ENCODE data around the gene CYB561D2. TPM values are rescaled to one million over a fixed set of nuclear protein-coding genes. Genes with fewer than 3 reads are reported as not detected.

Gene CYB561D2
- total RNA-seq, 1 donor: 10.8 TPM

DNA sequence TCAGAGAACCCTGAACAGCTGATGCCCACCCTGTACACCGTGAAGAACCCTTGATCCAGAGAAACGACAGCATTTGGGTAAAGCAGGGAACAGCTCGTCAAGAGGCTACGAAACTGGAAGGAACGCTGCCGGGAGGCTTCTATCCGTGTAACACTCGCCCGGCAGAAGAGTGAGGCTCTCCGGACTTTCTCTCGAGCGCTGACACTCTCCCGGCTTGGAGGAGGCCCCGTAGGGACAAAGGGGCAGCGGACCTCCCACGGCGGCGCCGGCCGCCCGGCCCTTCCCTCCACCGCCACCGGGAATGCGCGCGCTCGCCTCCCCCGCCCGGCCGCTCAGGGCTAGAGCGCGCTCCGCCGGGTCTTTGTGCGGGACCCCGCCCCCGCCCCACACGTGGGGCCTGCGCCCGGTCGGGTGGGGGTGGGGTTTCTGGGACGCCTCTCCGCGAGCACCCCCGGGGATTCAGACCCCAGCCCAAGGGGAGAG, 29.8 kb upstream of the CYB561D2 start:
- H3K4me1 ChIP-seq (ENCODE audit: insufficient read depth, low read length): peaks cover 87% of the 10 kb centered on the region
- H3K4me3 ChIP-seq (ENCODE audit: low read length): peak overlapping the region; percentile 73
- no peaks in the 10 kb centered on the region for H3K9me3 ChIP-seq (ENCODE audit: low read depth, low read length)
- H3K27me3 ChIP-seq (ENCODE audit: insufficient read depth, low read length): no peaks in the 10 kb centered on the region

DNA sequence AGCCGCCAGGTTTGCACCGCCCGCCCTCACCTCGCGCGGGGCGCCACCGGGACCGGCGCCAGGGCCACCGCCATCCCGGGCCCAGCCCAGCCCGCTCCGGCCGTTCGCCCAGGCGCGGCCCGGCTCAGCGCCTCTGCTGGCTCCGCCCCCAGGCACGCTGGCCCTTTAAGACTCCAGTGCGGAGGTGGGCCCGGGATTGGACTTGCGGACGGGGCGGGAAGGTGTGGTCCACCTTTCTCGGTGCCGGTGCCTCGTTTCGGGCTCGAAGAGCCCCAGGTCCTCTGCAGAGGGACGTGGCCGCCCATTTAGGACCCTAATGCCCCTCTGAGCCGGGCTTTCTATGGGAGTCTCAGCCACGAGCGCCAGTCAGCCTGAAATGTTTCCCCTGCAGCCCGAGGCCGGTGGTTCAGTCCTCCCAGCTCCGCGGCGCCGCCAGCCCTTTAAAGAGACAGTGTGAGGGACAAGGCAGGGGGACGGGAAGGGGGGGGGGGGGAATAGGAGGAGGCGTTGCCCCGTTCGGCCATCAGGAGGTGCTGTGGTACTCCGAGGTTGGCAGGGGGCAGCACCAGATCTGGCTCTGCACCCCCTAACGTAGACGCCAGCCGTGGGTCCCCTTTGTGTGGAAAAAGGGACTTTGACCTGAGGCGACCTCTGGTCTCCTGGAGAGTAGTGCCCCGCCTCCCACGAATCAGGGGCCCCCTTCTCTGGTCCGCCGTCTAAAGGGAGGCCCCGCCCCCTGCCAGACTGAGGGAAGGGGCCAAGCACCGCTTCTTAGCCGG, 29.1 kb upstream of the CYB561D2 start:
- Histone ChIP-seq H3K4me3 (ENCODE audit: low read length) (peak overlapping the region; percentile 73), H3K27me3 (ENCODE audit: insufficient read depth, low read length) (no peaks in the 10 kb centered on the region), H3K9me3 (ENCODE audit: low read depth, low read length) (no peaks in the 10 kb centered on the region), H3K4me1 (ENCODE audit: insufficient read depth, low read length) (peaks cover 91% of the 10 kb centered on the region)

DNA sequence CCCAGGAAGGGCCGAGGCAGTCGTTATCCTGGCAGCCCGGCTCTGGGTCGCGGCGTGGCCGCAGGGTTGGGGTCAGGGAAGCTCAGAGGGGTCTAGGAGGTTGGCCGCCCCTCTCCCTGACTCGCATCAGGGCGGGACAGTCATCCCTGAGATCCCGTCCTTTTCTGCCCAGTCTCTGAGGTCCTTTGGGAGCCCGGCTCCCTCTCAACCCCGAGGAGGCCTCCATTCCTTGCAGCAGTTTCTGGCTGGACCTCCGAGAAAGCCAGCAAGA, 28.6 kb upstream of the CYB561D2 start:
- Histone ChIP-seq H3K4me3 (ENCODE audit: low read length) (peak overlapping the region; percentile 73), H3K27me3 (ENCODE audit: insufficient read depth, low read length) (no peaks in the 10 kb centered on the region), H3K4me1 (ENCODE audit: insufficient read depth, low read length) (peaks cover 91% of the 10 kb centered on the region), H3K9me3 (ENCODE audit: low read depth, low read length) (no peaks in the 10 kb centered on the region)

DNA sequence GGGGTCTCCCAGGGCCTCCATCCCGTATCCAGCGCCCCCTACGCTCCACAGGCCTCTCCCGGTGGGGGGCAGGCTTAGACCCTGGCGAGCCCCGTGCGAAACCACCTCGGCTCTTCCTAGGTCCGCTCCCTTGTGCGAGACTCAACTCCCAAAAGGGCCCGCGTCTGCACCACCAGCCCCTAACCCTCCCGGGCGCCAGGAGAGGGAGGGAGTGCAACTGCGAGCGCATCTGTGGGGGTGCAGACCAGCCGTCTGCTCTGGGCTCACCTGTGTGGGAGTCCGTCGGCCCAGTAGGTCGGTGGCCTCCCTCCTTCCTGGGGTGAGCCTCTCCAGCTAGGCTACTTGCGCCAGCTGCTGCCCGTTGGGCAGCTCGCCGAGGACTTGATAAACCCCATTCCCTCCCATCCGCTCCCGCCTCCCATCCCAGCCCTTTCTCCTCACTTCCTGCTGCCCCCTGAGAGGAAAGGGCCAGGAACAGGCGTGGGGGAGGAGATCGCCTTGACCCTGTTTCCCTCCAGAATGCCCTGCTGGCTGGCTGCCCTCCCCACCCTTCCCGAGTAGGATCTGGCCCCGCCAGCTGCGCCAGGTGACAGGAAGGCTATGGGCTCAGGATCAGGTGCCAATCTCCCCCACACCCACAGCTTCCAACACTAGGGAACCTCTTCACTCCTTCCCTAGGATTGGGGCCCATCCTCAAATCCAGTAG, 28.1 kb upstream of the CYB561D2 start, which contains the start of gene HYAL2:
Gene HYAL2 (minus strand): TSS at position 360 of the 706 bp plus-strand sequence. CDS start 2,256 bp downstream, outside the sequence.
- no peaks in the 10 kb centered on the region for H3K27me3 ChIP-seq (ENCODE audit: insufficient read depth, low read length)
- peaks cover 91% of the 10 kb centered on the region for H3K4me1 ChIP-seq (ENCODE audit: insufficient read depth, low read length)
- no peaks in the 10 kb centered on the region for H3K9me3 ChIP-seq (ENCODE audit: low read depth, low read length)
- H3K4me3 ChIP-seq (ENCODE audit: low read length): peak within 1 kb of the TSS; percentile 73

DNA sequence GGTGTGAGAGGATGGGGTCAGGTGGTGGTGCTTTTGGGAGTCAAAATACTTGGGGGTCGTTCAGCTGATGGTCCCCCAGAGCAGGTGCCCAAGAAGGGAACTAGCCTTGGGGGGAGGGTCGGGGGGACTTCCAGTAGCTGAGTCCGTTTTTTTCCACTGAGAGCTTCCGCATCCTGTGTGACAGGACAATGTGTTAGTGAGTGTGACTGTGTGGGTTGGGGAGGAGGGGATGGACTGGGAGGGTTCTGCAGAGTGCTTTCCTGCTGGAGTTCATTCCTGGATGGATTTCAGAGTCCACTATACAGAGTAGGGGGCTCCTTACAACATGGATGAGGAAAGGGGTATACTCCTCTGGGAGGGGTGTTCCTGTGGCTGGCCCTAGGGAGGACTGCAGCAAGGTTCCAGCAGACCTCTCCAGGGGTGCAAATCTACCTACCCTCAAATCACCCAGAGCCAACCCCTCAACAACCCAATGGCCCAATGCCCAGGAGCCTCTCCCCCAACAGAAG, 27.5 kb upstream of the CYB561D2 start:
- peaks cover 90% of the 10 kb centered on the region for H3K4me1 ChIP-seq (ENCODE audit: insufficient read depth, low read length)

DNA sequence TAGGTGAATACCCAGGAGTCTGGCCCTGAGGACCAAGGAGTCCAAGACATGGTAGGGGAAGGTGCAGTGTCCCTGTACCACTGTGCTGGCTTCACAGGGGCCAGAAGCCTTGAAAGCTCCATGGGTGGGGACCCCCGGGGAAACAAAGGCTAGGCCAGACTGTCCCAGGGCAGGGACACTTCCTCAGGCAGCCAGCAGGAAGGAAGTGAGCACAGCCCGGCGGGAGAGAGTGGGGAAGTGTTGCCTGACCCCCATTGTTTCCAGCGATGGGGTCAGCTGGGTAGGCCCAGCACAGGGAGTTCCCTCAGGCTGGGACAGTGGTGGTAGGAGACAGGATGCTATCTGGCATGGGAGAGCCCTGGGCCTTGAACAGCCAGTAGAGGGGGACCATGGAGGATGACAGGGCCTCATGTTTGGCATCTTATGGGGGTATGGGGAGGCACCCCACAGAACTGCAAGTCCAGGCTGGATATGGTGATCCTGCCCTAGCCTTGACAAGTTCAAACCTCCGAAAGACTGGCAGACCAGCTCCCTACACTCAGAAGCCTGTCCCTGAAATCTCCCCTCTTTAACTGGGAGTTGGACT, 27.0 kb upstream of the CYB561D2 start:
- H3K9me3 ChIP-seq (ENCODE audit: low read depth, low read length): no peaks in the 10 kb centered on the region
- H3K4me3 ChIP-seq (ENCODE audit: low read length): no peak overlapping the region
- no peaks in the 10 kb centered on the region for H3K27me3 ChIP-seq (ENCODE audit: insufficient read depth, low read length)
- H3K4me1 ChIP-seq (ENCODE audit: insufficient read depth, low read length): peaks cover 90% of the 10 kb centered on the region

More for the DNA sequence above, 27.5 kb upstream of the CYB561D2 start:
- no peaks in the 10 kb centered on the region for H3K27me3 ChIP-seq (ENCODE audit: insufficient read depth, low read length)
- H3K4me3 ChIP-seq (ENCODE audit: low read length): no peak overlapping the region
- no peaks in the 10 kb centered on the region for H3K9me3 ChIP-seq (ENCODE audit: low read depth, low read length)

DNA sequence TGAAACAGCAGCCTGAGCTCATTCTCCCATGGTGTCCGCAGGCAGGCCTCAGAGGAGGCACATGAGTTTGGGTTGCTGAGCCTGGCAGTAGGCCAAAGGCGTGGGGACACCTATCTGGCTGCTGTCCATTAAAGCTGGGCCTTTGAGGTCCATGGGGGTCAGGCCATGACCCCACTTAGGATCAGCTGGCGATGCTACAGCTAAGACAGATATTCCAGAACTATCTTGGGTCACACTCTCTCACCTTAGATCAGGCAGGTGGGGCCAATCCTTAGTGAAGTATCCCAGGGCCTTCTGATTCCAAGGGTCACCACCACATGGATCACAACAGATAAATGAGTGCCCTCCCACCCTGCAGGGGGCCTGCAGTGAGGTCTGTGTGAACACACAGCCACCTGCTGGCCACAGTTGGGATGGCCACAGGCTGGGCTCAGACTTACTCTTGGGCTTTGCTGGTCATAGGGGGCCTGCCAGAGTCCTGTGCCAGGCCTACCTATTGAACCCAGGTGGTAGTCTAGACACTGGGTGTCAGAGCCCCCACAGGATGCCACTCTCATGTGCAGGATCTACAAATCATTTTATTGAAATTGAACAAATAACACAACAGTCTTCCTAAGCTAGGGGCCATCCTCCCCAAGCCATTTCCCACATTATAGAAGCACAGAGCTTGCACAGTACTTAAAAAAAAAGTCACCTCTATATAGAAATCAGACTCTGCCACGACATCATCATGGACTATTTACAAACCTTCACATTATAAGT, 26.1 kb upstream of the CYB561D2 start:
- Histone ChIP-seq H3K4me1 (ENCODE audit: insufficient read depth, low read length) (peaks cover 84% of the 10 kb centered on the region), H3K27me3 (ENCODE audit: insufficient read depth, low read length) (no peaks in the 10 kb centered on the region), H3K9me3 (ENCODE audit: low read depth, low read length) (no peaks in the 10 kb centered on the region), H3K4me3 (ENCODE audit: low read length) (no peak overlapping the region)

DNA sequence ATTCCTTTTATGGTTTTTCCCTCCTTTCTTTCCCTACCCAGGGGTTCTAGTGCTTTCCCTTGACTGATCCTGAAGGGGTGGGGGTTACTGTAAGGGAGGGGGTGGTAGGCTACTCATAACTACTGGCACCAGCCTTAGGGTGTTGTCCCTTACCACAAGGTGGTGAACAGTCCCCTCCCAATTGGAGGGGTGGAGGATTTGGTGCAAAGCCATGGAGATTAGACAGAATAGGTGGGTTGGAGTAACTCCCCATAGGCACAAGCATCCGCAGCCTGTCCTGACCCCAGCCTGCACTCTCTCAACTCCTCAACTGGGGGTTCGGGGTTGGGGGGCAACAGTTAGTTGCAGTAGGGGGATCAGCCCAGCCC, 25.6 kb upstream of the CYB561D2 start:
- no peaks in the 10 kb centered on the region for H3K27me3 ChIP-seq (ENCODE audit: insufficient read depth, low read length)
- H3K4me3 ChIP-seq (ENCODE audit: low read length): no peak overlapping the region
- H3K4me1 ChIP-seq (ENCODE audit: insufficient read depth, low read length): peaks cover 78% of the 10 kb centered on the region
- no peaks in the 10 kb centered on the region for H3K9me3 ChIP-seq (ENCODE audit: low read depth, low read length)

DNA sequence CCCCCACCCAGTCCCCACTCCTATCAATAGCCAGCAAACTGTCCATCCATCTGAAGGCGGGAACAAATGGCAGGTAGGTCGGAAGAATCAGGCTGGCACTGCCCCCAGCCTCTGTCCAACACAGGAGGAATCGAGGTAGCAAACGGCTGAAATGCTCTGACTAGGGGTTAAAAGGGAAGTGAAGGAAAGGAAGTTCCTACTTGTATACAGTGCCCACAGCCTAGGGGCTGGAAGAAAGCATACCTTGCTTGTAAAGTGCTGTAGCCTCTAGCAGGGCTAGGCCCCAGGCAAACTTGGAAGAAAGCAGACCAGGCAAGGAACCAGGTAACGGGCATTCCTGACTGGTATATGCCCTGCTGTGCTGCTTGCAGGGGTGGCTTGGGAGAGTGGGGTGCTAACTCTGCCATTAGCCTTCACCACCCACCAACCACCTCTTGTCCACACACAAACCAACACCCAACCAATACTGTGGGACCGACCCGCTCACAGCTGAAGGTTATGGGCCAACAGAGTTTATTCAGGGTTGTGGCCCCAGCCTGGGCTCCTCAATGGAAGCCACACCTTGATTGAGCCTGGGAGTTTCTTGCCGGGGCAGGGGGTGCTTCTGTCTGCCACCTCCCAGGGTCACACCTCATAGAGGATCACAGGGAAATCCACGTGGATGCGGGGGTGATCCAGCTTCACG, 25.0 kb upstream of the CYB561D2 start:
- Histone ChIP-seq H3K27me3 (ENCODE audit: insufficient read depth, low read length) (no peaks in the 10 kb centered on the region), H3K9me3 (ENCODE audit: low read depth, low read length) (no peaks in the 10 kb centered on the region), H3K4me3 (ENCODE audit: low read length) (no peak overlapping the region), H3K4me1 (ENCODE audit: insufficient read depth, low read length) (peaks cover 72% of the 10 kb centered on the region)

DNA sequence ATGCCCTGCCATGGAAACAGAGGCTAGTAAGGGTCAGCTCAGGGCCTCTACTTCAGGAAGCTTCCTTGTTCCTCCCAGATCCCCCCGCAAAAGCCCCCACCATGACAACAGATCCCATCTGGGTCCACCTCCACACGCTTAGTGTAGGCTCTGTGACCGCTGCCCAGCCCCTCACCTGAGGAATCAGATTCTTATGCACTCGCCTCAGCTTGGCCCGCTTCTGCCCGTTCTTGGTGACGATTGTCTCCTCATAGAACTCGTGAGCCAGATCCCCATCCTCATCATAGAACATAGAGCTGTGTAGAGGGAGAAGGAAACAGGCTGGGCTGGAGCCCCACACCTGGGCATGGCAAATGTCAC, 24.5 kb upstream of the CYB561D2 start:
- H3K27me3 ChIP-seq (ENCODE audit: insufficient read depth, low read length): no peaks in the 10 kb centered on the region
- peaks cover 69% of the 10 kb centered on the region for H3K4me1 ChIP-seq (ENCODE audit: insufficient read depth, low read length)
- no peak overlapping the region for H3K4me3 ChIP-seq (ENCODE audit: low read length)
- H3K9me3 ChIP-seq (ENCODE audit: low read depth, low read length): no peaks in the 10 kb centered on the region

DNA sequence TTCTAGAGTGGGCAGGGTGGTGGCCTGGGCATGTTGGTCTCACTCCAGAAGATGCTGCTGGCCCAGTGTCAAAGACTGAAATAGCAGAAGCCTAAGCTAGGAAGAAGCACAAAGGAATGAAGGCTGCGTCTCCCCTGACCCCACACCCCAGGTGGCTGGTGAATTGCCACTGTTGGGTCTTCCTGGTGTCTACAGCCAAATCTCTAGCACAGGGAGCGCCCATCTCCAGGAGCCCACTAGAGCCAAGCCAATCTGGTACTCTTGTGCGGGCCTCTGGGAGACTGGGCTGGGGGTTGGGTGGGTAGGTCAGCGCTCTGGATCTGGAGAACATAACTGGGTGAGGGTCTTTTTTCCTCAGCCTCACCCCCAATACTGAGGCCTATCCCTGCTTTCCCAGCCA, 23.5 kb upstream of the CYB561D2 start:
- Histone ChIP-seq H3K9me3 (ENCODE audit: low read depth, low read length) (no peaks in the 10 kb centered on the region), H3K27me3 (ENCODE audit: insufficient read depth, low read length) (no peaks in the 10 kb centered on the region), H3K4me1 (ENCODE audit: insufficient read depth, low read length) (peaks cover 64% of the 10 kb centered on the region), H3K4me3 (ENCODE audit: low read length) (peak overlapping the region; percentile 78)

DNA sequence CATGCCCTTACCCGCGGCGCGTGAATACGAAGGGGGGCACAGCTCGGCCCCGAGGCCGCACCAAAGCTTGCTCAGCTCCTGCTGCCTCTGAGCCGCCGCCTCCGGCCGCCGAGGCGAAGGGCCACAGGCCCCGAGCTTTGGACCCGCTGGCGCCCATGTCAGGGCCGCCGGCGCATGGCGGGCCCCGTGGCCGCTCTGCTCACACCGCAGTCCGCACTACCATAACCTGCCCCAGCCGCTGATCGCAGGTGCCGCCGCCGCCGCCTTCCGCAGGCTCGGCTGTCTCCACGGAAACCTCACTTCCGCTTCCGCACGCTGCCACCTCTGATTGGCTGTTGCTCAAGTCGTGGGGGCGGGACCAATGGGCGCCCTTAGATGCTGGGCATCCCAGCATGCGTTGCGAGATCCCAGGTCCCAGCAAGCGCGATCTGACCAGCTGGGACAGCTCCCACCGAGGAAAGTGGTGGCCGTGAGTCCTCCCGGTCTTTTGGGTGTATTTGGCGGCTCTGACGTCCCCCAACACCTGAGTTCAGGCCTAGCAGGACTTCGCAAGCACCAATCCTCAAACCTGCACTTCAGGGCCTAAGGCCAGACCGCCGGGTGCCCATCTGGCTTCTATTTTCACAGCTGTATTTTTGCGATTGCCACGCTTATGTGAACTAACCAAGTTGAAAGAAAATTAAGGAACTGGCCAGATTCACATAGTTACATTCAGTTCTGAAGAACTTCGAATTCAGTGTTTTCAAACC, 22.5 kb upstream of the CYB561D2 start, which contains the start of gene TUSC2:
Gene TUSC2 (minus strand): TSS at position 281 of the 749 bp plus-strand sequence. CDS start 124 bp downstream, at position 157.
- Histone ChIP-seq H3K4me1 (ENCODE audit: insufficient read depth, low read length) (peaks cover 57% of the 10 kb centered on the region), H3K4me3 (ENCODE audit: low read length) (peak within 1 kb of the TSS; percentile 78), H3K9me3 (ENCODE audit: low read depth, low read length) (no peaks in the 10 kb centered on the region), H3K27me3 (ENCODE audit: insufficient read depth, low read length) (no peaks in the 10 kb centered on the region)

DNA sequence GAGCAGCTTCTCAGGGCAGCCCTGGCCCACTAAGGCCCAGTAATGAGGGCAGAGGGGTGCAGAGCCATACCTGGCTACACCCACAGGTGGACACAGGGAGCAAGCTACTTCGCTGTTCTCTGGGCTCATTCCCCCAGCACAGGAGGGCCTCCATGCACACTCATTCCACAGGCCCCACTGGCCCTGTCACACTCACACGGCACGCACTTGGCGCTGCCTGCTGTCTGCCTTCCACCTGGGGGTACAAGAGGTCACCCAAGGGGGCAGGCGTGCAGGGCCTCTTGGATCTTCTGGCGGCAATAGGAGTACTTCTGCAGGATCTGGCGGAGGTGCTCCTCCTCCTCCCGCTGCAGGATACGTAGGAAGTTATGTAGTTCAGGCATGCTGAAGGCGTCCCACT, 20.3 kb upstream of the CYB561D2 start:
- Histone ChIP-seq H3K9me3 (ENCODE audit: low read depth, low read length) (no peaks in the 10 kb centered on the region), H3K4me3 (ENCODE audit: low read length) (no peak overlapping the region), H3K27me3 (ENCODE audit: insufficient read depth, low read length) (no peaks in the 10 kb centered on the region), H3K4me1 (ENCODE audit: insufficient read depth, low read length) (peaks cover 58% of the 10 kb centered on the region)
